WTC11 (cell line): ENCODE measurements around the gene CDIPT. TPM values are rescaled to one million over a fixed set of nuclear protein-coding genes. Genes with fewer than 3 reads are reported as not detected.
A peak's percentile ranks its signal among the peaks of the same experiment; 100 is the strongest.

ENCODE experiments used
- ARID4B ChIP-seq: sonication (generic); formaldehyde crosslinking; IDR thresholded peaks from 2 replicates; pipeline ENCODE4 v1.8.0; 2023; ENCODE audit warnings: missing genetic modification reagents, mild to moderate bottlenecking, borderline replicate concordance
- ATF1 ChIP-seq: sonication (generic); formaldehyde crosslinking; IDR thresholded peaks from 2 replicates; pipeline ENCODE4 v1.8.1; 2023; ENCODE audit warnings: mild to moderate bottlenecking, moderate library complexity, missing genetic modification reagents
- CBFB ChIP-seq: sonication (generic); formaldehyde crosslinking; IDR thresholded peaks from 2 replicates; pipeline ENCODE4 v1.8.1; 2022; ENCODE audit warnings: mild to moderate bottlenecking, low read depth, missing genetic modification reagents
- CTCF ChIP-seq: fragments of 200-600 bp; IDR thresholded peaks from 2 replicates; pipeline ENCODE4 v1.8.0; 2022; ENCODE audit warnings: antibody characterized with exemption
- E2F1 ChIP-seq: sonication (generic); formaldehyde crosslinking; IDR thresholded peaks from 2 replicates; pipeline ENCODE4 v1.8.0; 2022; ENCODE audit warnings: mild to moderate bottlenecking, missing genetic modification reagents
- E2F4 ChIP-seq: sonication (generic); formaldehyde crosslinking; IDR thresholded peaks from 2 replicates; pipeline ENCODE4 v1.8.1; 2022; ENCODE audit warnings: low read depth, mild to moderate bottlenecking, moderate library complexity, missing genetic modification reagents, borderline replicate concordance
- ERG ChIP-seq: fragments of 250-450 bp; sonication (Bioruptor Pico); IDR thresholded peaks from 2 replicates; pipeline ENCODE4 v1.8.0; 2021; ENCODE audit warnings: mild to moderate bottlenecking
- FOXJ3 ChIP-seq: sonication (generic); formaldehyde crosslinking; IDR thresholded peaks from 2 replicates; pipeline ENCODE4 v1.9.0; 2021; ENCODE audit warnings: missing genetic modification reagents, mild to moderate bottlenecking, borderline replicate concordance
- FOXP4 ChIP-seq: sonication (generic); formaldehyde crosslinking; IDR thresholded peaks from 2 replicates; pipeline ENCODE4 v1.8.0; 2022; ENCODE audit warnings: mild to moderate bottlenecking, missing genetic modification reagents
- GRHL2 ChIP-seq: fragments of 250-450 bp; sonication (Bioruptor Pico); IDR thresholded peaks from 2 replicates; pipeline ENCODE4 v1.8.0; 2022; ENCODE audit warnings: mild to moderate bottlenecking, moderate library complexity; ENCODE audit not compliant: insufficient replicate concordance, severe bottlenecking
- GTF2I ChIP-seq: fragments of 250-450 bp; sonication (Bioruptor Pico); conservative IDR thresholded peaks from 2 replicates; pipeline ENCODE4 v1.4.0; 2021; ENCODE audit warnings: mild to moderate bottlenecking
- HMGXB4 ChIP-seq: sonication (generic); formaldehyde crosslinking; IDR thresholded peaks from 2 replicates; pipeline ENCODE4 v1.8.1; 2023; ENCODE audit warnings: mild to moderate bottlenecking, moderate library complexity, missing genetic modification reagents
- JAZF1 ChIP-seq: fragments of 250-450 bp; sonication (Bioruptor Pico); IDR thresholded peaks from 2 replicates; pipeline ENCODE4 v1.9.0; 2021; ENCODE audit warnings: moderate library complexity, mild to moderate bottlenecking, inconsistent platforms
- JUN ChIP-seq: sonication (generic); formaldehyde crosslinking; IDR thresholded peaks from 2 replicates; pipeline ENCODE4 v1.8.0; 2023; ENCODE audit warnings: mild to moderate bottlenecking, missing genetic modification reagents
- PREB ChIP-seq: sonication (generic); formaldehyde crosslinking; IDR thresholded peaks from 2 replicates; pipeline ENCODE4 v1.8.1; 2022; ENCODE audit warnings: mild to moderate bottlenecking, missing genetic modification reagents, moderate library complexity, borderline replicate concordance
- TP53 ChIP-seq: sonication (generic); formaldehyde crosslinking; IDR thresholded peaks from 2 replicates; pipeline ENCODE4 v1.8.1; 2023; ENCODE audit warnings: mild to moderate bottlenecking, missing genetic modification reagents
- ZNF138 ChIP-seq: sonication (generic); formaldehyde crosslinking; conservative IDR thresholded peaks from 2 replicates; pipeline ENCODE4 v1.8.1; 2022; ENCODE audit warnings: mild to moderate bottlenecking, moderate library complexity, missing genetic modification reagents
- ZNF416 ChIP-seq: fragments of 250-450 bp; sonication (Bioruptor Pico); IDR thresholded peaks from 2 replicates; pipeline ENCODE4 v1.9.0; 2021; ENCODE audit warnings: mild to moderate bottlenecking, inconsistent platforms
- ZNF425 ChIP-seq: fragments of 250-450 bp; sonication (Bioruptor Pico); conservative IDR thresholded peaks from 2 replicates; pipeline ENCODE4 v1.9.0; 2021; ENCODE audit warnings: mild to moderate bottlenecking
- total RNA-seq: library from RNA; stranded (reverse); gene quantifications from 3 replicates; pipeline ENCODE4 v1.2.3, GENCODE V29; 2021

CDIPT gene
- total RNA-seq, 1 experiment from 2014 or later: 71.7 TPM

GRCh38 chr16:29815793-29816693, 47.0 kb downstream of the CDIPT start, which contains the start of gene PAGR1 (continued):
- TF ChIP-seq GRHL2 (CRISPR knock-in tag): no peak
- no peak for TF ChIP-seq E2F4 (CRISPR knock-in tag)
- TF ChIP-seq ZNF416: 0 out of 2 replicates have a peak, but pooled peaks have one; percentile 5
- no peak for TF ChIP-seq TP53 (CRISPR knock-in tag)
- TF ChIP-seq CBFB (CRISPR knock-in tag): 0 out of 2 replicates have a peak, but pooled peaks have one; percentile 25
- TF ChIP-seq FOXJ3: no peak
- TF ChIP-seq ZNF138 (CRISPR knock-in tag): no peak
- no peak for TF ChIP-seq ERG (CRISPR knock-in tag)
- 0 out of 2 replicates have a peak, but pooled peaks have one; percentile 28 for TF ChIP-seq ATF1 (CRISPR knock-in tag)
- no peak for TF ChIP-seq ARID4B (CRISPR knock-in tag)
- TF ChIP-seq HMGXB4 (CRISPR knock-in tag): peak; percentile 68
- TF ChIP-seq FOXP4: peak; percentile 69
- TF ChIP-seq JAZF1 (CRISPR knock-in tag): no peak
- peak; percentile 49; the same call in 1 of the 2 replicates for TF ChIP-seq GTF2I (CRISPR knock-in tag)
- TF ChIP-seq JUN (CRISPR knock-in tag): no peak
- no peak for TF ChIP-seq ZNF425 (CRISPR knock-in tag)
- no peak for TF ChIP-seq PREB (CRISPR knock-in tag)
- TF ChIP-seq E2F1: no peak
- peak; percentile 81 for TF ChIP-seq CTCF
